Kidney capillary endothelial cell (primary cell): Measurements from ENCODE around the gene BID.

Source experiments
- DNase-seq: peaks from one replicate; pipeline ENCODE4 v3.0.0-alpha.2; 2018; ENCODE audit warnings: low spot score

Gene BID

DNA sequence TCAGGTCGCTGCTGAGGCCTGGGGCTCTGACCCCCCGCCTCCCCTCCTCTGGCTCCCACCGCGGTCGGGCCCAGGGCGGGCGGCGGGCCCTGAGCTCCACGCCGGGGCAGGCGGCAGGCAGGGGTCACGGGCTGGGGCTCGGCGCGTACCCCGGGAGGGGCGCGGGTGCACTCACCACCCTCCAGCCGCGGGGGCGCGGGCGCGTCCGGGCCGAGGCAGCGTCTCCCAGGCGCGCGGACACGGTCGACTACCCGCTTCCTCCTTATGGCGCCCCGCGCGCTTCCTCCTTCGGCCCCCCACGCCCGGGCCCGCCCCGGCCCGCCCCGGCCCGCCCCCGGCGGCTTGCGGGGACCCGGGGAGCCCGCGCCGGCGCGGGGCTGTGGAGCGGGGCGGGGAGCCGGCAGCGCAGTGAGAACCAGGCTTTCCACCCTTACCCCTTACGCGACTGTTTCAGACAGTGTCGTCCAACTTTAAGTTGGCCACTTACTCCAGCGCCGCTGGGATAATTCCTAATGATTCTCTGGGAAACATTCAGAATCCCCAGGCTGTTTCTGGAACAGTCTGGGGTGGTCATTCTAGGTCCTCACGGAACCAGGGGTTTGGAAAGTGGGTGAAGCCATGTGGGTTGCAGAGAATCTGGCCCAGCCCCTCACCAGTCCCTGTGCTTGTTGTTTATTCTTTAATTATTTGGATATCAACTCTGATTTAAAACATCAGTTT, at the start of gene BID:
Gene BID, minus strand, starts transcription at position 264 of the 720 bp plus-strand sequence. CDS start 24,353 bp downstream, outside the sequence.
- DNase-seq: no peak

- no peak for DNase-seq
Measured at GRCh38 chr22:17823964-17824363, 49.7 kb upstream of the BID start.

DNA sequence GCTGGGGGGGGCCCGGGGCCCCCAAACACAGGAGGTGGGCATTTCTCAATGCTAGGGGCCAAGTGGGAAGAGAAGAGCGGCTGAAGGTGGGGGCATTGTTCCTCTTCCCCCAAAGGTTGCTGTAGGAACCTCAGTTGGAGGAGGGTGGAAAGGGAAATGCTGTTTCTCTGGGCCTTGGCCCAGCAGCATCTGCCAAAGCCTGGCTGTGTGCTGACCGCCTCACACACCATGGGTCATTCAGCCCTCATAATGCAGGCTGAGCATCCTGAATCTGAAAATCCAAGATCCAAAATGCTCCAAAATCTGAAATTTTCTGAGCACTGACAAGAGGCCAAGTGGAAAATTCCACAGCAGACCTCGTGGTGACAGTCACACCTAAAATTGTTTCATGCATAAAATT, 49.0 kb upstream of the BID start:
- no peak for DNase-seq

- no peak for DNase-seq
Measured at GRCh38 chr22:17822087-17822486, 47.8 kb upstream of the BID start.

DNA sequence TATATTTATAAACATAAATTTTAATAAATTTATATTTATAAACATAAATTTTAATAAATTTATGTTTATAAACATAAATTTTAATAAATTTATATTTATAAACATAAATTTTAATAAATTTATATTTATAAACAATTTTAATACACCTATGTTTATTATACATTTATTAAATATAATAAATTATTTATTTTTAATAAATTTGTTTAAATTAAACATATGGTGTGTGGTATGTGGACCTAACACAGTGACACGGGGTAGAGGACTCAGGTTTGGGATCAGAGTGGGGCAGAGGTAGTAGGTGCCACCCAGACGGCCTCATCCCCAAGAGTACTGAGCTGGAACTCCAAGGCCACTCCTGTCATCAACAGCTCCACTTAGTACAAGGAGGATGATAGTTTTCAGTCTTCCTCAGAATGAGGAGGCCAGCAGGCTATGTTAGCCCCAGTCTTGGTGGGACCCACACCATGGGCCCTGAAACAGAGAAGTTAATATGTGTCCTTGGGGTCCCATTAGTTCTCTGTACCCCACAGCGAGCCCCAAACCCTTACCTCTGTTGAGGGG, 46.7 kb upstream of the BID start:
- no peak for DNase-seq

DNA sequence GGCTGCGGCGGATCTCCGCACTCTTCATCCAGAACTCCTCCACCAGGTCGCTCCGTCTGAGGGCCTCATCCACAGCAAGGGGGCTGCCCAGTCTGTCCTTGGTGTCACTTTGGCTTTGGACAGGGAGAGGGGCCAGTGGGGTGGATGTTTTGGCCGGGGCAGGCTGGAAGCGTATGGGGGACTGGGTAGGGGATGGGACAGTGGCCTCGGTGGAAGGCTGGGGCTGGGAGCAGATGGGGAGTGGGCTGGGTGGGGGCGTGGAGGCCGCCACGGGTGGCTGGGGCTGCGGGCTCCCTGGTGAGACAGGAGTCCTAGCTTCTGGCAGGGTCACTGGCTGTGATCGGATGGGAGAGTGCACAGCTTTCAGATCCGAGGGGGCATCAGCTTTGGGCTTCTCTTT, 44.4 kb upstream of the BID start:
- DNase-seq: no peak

GRCh38 chr22:17818180-17818579, 43.9 kb upstream of the BID start:
- no peak for DNase-seq

DNA sequence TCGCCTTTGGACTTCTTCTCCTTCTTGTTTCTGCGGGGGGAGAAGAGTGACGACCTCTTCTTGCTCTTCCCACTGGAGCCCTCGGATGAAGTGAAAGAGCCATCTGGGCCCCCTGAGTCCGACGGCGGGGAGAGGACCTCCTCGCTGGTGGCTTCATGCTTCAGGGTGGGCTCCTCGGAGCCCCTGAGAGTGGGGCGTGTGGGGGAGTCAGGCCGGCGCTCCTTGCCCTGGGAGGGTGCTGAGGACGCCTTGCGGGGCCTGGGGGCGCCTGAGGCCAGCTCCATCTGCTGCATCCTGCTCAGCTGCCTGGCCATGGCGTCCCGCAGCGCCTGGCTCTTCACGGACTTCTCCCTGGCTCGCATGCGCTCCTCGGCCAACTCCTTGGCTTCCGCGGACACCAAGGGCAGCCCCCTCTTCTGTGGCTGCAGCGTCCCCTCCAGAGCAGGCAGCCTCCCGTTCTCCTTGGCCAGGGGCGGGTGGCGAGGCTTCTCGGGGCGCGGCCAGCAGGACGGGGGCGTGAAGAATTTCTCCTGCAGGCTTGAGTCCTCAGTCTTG, 43.3 kb upstream of the BID start:
- DNase-seq: no peak

GRCh38 chr22:17817079-17817478, 42.8 kb upstream of the BID start:
- DNase-seq: no peak

DNA sequence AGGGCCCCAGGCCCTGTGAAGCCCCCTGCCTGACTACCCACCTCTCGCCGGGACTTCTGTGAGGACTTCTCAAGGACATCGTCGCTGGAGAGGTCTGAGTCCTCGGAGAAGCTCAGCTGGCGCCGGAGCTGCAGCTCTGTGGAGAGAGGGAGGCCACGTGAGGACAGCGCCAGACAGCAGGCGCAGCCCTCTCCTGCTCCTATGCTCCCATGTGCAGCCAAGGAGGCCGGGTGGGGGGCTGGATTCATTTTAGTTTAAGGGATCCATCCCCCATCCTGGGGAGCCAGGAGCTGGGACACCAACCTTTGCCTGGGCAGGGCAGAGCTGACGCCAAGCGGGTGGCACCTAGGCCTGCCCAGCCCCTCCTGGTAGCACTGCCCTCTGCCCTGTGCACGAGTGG, 42.4 kb upstream of the BID start:
- no peak for DNase-seq

DNA sequence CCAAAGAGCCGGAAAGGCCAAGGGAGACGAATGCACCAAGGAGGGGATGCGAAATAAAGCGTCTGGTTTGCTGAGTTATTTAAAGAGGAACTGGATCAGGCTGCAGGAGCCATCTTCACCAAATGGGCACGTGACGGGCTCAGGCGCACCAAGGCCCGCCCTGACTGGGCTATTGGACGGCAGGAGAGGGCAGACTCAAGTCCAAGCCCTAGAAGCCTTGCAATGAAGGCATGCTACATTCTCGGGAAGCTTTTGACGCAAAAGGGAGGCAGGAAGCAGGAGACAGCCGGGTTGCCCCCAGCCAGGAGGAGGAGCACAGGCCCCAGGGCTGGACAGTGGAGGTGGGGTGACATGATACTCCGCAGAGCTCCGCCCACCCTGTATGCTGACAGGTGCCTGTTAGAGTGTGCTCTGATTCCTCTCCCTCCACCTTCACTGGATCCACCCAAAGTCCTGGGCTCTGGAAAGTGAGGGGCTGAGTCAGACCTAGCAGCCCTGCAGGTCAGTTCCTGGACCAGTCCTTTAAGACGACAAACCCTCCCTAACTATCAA, 41.5 kb upstream of the BID start:
- DNase-seq: no peak

DNA sequence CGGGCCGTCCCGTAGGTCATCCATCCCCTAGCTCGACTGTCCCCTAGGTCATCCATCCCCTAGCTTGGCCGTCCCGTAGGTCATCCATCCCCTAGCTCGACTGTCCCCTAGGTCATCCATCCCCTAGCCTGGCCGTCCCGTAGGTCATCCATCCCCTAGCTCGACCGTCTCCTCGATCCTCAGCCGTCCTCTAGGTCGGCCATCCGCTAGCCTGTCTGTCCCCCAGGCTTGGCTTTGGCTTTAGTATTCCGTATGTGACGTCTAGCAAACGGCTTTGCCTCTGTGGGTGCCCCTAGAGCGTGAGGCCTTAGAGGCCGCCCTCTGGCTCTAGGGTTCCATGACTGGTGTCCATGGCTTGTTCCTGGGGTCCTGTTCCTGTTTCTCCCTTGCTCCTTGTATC, 40.6 kb upstream of the BID start:
- no peak for DNase-seq

DNA sequence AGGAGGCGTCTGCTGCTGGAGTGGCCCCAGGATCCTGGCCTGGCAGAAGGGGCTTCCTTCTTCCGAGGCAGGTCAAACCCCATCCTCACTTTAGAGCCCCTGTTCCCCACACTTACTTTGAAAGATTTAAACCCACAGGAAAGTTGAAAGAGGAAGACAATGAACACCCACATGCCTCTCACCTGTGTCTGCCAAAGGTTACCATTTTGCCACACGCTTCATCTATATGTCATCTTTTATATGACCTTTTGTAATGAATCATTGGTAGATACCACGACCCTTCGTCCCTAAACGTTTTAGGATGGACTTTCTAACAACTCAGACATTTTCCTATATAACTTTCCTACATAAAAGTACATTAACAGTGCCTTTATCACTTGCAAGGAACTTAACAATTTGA, 39.8 kb upstream of the BID start:
- DNase-seq: no peak

DNA sequence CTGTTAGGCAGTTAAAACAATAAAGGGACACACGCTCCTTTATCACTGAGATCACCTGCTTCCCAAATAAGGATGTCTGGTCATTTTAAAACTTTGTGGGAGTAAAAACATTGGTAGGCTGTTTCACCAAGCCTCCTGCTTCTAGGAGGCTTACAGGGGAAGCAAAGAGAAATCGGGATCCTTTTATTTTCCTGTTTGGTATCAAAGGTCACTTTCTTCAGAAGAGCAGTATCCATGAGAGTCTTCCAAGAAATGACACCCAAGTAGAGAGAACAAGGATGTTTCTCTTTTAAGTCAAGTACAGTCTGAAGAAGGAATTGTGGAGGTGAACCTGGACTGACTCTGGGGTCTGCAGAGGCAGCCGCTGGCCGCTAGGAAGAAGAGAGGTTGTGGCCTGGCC, 36.9 kb upstream of the BID start:
- no peak for DNase-seq

DNA sequence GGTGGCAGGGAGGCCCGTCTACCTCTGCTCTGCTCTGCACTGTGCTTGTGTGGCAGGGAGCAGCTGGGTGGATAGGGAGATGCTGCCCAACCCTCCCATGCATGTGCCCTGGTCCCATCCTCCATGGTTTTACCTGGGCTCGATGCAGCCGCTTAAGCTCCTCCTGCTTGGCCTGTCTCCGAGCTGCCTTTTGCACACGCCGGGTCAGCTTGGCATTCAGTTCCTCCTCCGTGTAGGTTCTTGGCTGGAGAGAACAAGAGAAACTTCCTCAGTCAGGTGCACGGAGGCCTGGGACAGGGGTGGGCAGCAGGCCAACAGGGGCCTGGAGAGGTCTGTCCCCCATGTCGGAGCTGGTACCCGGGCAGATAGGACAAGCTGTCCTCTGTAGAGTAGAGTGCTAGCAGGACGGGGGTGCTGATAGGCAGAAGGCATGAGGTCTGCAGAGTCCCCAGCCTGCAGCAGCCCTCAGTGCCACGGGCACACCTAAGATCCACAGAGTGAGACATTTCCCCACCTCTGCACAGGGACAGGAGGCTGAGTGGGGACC, 36.4 kb upstream of the BID start:
- DNase-seq: no peak

- DNase-seq: no peak
Measured at GRCh38 chr22:17808693-17809403, 34.6 kb upstream of the BID start.

DNA sequence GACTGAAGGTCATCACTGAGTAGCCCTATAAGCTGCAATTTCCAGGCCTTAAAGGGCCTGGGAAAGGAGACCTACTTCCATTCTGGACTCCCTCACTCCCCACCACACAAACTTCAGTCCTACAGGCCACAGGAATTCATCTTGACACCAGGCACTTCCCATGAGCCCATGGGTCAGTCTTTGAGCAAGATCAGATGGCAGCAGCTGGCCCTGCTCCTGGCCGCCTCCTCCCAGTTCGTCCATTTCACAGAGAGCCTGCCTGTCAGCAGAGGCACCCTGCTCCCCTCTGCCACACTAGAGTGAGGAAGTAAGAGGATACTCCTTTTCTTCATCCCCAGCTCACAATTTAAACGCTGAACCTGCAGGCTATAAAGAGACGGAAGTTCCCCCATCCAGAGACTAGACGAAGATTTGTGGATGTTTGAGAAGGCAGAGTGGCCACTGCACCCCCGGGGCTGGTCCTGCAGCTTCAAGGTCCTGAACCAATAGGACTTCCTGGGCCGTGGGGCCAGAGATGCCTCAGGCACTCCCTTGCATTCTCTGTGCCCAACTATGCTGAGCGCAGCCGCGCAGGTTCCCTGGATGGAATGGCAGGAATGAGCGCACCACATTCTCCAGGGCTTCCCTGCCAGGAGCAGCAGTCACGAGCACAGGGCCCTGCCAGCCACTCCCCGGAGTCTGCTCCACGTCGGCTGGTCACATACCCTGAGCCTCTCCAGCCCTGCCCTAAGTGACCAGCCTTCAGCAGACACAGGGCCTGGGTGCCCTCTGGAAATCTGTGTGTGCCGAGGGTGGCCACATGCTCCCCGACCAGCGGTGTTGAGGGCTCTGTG, 33.5 kb upstream of the BID start:
- no peak for DNase-seq

DNA sequence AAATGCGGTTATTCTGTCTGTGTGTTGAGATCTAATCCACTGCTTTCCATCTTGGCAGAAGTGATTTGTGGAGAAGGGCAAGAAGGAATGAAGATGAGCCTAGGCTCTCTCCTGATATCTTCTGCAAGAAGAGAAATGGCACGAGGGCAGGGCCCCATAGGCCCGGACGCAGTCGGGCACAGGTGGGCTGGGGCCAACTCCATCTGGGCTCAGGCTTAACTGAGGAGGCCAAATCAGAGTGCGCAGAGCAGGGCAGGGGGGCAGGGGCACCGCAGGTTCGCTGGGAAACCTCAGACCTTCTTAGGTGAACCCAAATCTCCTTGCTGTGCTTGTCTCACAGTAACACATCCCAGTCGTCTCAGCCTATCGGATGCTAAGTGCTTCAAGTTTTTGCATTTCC, 32.8 kb upstream of the BID start:
- DNase-seq: no peak

- no peak for DNase-seq
Measured at GRCh38 chr22:17806437-17806836, 32.2 kb upstream of the BID start.

GRCh38 chr22:17804331-17805080, 30.2 kb upstream of the BID start:
- DNase-seq: no peak
